Measurements from ENCODE around the gene ATP13A3.
"Not testable (repeated sequence)": the region's sequence is repeated elsewhere in the genome, so short reads cannot be mapped to it uniquely, and the experiment has no call there.

The ATP13A3 gene

GRCh38 chr3:194500198-194500597 lies 13.4 kb upstream of the ATP13A3 start:
- no peak overlapping the region for H3K4me3 ChIP-seq (replicated peaks in 1 of 2; ENCODE audit: low read depth in 2 of 2, low read length in 2 of 2)
- TF ChIP-seq CTCF (IDR thresholded peaks at IDR 0.05; ENCODE audit: low read depth, low read length), result no peak
- no peak for DNase-seq (ENCODE audit: low read depth in 2 of 2)

GRCh38 chr3:194499516-194499915 lies 12.7 kb upstream of the ATP13A3 start:
- not testable (repeated sequence) for H3K4me3 ChIP-seq (replicated peaks in 1 of 2; ENCODE audit: low read depth in 2 of 2, low read length in 2 of 2); DNase-seq (ENCODE audit: low read depth in 2 of 2)

- no peak for TF ChIP-seq CTCF (IDR thresholded peaks at IDR 0.05; ENCODE audit: low read depth, low read length)
- H3K4me3 ChIP-seq (replicated peaks in 1 of 2; ENCODE audit: low read depth in 2 of 2, low read length in 2 of 2), result no peak overlapping the region
- DNase-seq (ENCODE audit: low read depth in 2 of 2), result peak in 1 of 2 donors; percentile 46
Measured at GRCh38 chr3:194497799-194498575, 11.2 kb upstream of the ATP13A3 start.

GRCh38 chr3:194496217-194496919 lies 9.6 kb upstream of the ATP13A3 start:
- DNase-seq (ENCODE audit: low read depth in 2 of 2), result no peak
- no peak for TF ChIP-seq CTCF (IDR thresholded peaks at IDR 0.05; ENCODE audit: low read depth, low read length)
- no peak overlapping the region for H3K4me3 ChIP-seq (replicated peaks in 1 of 2; ENCODE audit: low read depth in 2 of 2, low read length in 2 of 2)

GRCh38 chr3:194494951-194495374 lies 8.2 kb upstream of the ATP13A3 start:
- DNase-seq (ENCODE audit: low read depth in 2 of 2), result no peak
- no peak overlapping the region for H3K4me3 ChIP-seq (replicated peaks in 1 of 2; ENCODE audit: low read depth in 2 of 2, low read length in 2 of 2)
- no peak for TF ChIP-seq CTCF (IDR thresholded peaks at IDR 0.05; ENCODE audit: low read depth, low read length)

- peak; percentile 73 to 91 for DNase-seq (ENCODE audit: low read depth in 2 of 2)
- H3K4me3 ChIP-seq (replicated peaks in 1 of 2; ENCODE audit: low read depth in 2 of 2, low read length in 2 of 2), result not testable (repeated sequence)
Measured at GRCh38 chr3:194493995-194494927, 7.5 kb upstream of the ATP13A3 start.

GRCh38 chr3:194492001-194492400 lies 5.2 kb upstream of the ATP13A3 start:
- no peak overlapping the region for H3K4me3 ChIP-seq (replicated peaks in 1 of 2; ENCODE audit: low read depth in 2 of 2, low read length in 2 of 2)
- no peak for DNase-seq (ENCODE audit: low read depth in 2 of 2)
- no peak for TF ChIP-seq CTCF (IDR thresholded peaks at IDR 0.05; ENCODE audit: low read depth, low read length)
